H9 (cell line): ENCODE results near the gene GALNT9. TPM values are rescaled to one million over a fixed set of nuclear protein-coding genes. Genes with fewer than 3 reads are reported as not detected.

ENCODE experiments used
- DNase-seq: peaks from one replicate; pipeline ENCODE4 v3.0.0-alpha.2; 2017
- H2AFZ ChIP-seq: one replicate; pipeline ENCODE4 v1.6.1; 2013; ENCODE audit warnings: mild to moderate bottlenecking, low read length, control low read depth, moderate library complexity
- H2AK5ac ChIP-seq: 2 replicates; pipeline ENCODE4 v1.6.1; 2013; ENCODE audit warnings: low read length, control low read depth, mixed read lengths; ENCODE audit not compliant: insufficient read length
- H2BK120ac ChIP-seq: one replicate; pipeline ENCODE4 v1.6.1; 2013; ENCODE audit warnings: low read depth, mild to moderate bottlenecking, low read length, control low read depth, inconsistent platforms; ENCODE audit not compliant: poor library complexity, severe bottlenecking
- H2BK12ac ChIP-seq: 2 replicates; pipeline ENCODE4 v1.6.1; 2013; ENCODE audit warnings: low read length, control low read depth, mixed read lengths, low read depth; ENCODE audit not compliant: insufficient read length
- H2BK15ac ChIP-seq: 2 replicates; pipeline ENCODE4 v1.6.1; 2013; ENCODE audit warnings: low read depth, low read length, control low read depth
- H2BK20ac ChIP-seq: one replicate; pipeline ENCODE4 v1.6.1; 2013; ENCODE audit warnings: low read depth, mild to moderate bottlenecking, low read length, control low read depth, inconsistent platforms; ENCODE audit not compliant: poor library complexity, severe bottlenecking
- H2BK5ac ChIP-seq: 2 replicates; pipeline ENCODE4 v1.6.1; 2013; ENCODE audit warnings: low read length, control low read depth, mixed read lengths; ENCODE audit not compliant: insufficient read length
- H3K14ac ChIP-seq: 2 replicates; pipeline ENCODE4 v1.6.1; 2013; ENCODE audit warnings: low read length, control low read depth; ENCODE audit not compliant: insufficient read depth
- H3K18ac ChIP-seq: 2 replicates; pipeline ENCODE4 v1.6.1; 2013; ENCODE audit warnings: low read depth, mild to moderate bottlenecking, mixed read lengths, low read length, control low read depth; ENCODE audit not compliant: insufficient read length
- H3K23ac ChIP-seq: 2 replicates; pipeline ENCODE4 v1.6.1; 2013; ENCODE audit warnings: low read length, control low read depth, mixed read lengths, low read depth; ENCODE audit not compliant: insufficient read length
- H3K23me2 ChIP-seq: 2 replicates; pipeline ENCODE4 v1.6.1; 2013; ENCODE audit warnings: low read depth, mild to moderate bottlenecking, mixed read lengths, low read length, control low read depth; ENCODE audit not compliant: insufficient read length, poor library complexity, severe bottlenecking
- H3K27ac ChIP-seq: 2 replicates; pipeline ENCODE4 v1.5.1; 2013; ENCODE audit warnings: low read length, control low read depth, mixed read lengths, low read depth; ENCODE audit not compliant: insufficient read length
- H3K27me3 ChIP-seq: 2 replicates; pipeline ENCODE4 v1.6.1; 2013; ENCODE audit warnings: low read length, control low read depth, inconsistent platforms; ENCODE audit not compliant: insufficient read depth
- H3K4ac ChIP-seq: 2 replicates; pipeline ENCODE4 v1.6.1; 2013; ENCODE audit warnings: low read depth, mild to moderate bottlenecking, control low read depth, inconsistent platforms, low read length, moderate library complexity
- H3K4me1 ChIP-seq: 2 replicates; pipeline ENCODE4 v1.6.1; 2013; ENCODE audit warnings: low read length, control low read depth, inconsistent platforms; ENCODE audit not compliant: insufficient read depth
- H3K4me2 ChIP-seq: 2 replicates; pipeline ENCODE4 v1.6.1; 2013; ENCODE audit warnings: low read length, control low read depth, mixed read lengths; ENCODE audit not compliant: insufficient read length, insufficient read depth
- H3K56ac ChIP-seq: 2 replicates; pipeline ENCODE4 v1.6.1; 2013; ENCODE audit warnings: low read depth, mild to moderate bottlenecking, mixed read lengths, low read length, control low read depth; ENCODE audit not compliant: insufficient read length
- H3K79me1 ChIP-seq: 2 replicates; pipeline ENCODE4 v1.6.1; 2013; ENCODE audit warnings: low read depth, mild to moderate bottlenecking, moderate library complexity, low read length, control low read depth, inconsistent platforms; ENCODE audit not compliant: insufficient read depth, poor library complexity, severe bottlenecking
- H3K79me2 ChIP-seq: 2 replicates; pipeline ENCODE4 v1.6.1; 2013; ENCODE audit warnings: low read length, control low read depth, inconsistent platforms; ENCODE audit not compliant: insufficient read depth
- H3K9ac ChIP-seq: 2 replicates; pipeline ENCODE4 v1.6.1; 2013; ENCODE audit warnings: low read length, control low read depth, mixed read lengths; ENCODE audit not compliant: insufficient read length; ENCODE audit errors: extremely low read depth
- H3K9me3 ChIP-seq: one replicate; pipeline ENCODE4 v1.6.1; 2013; ENCODE audit warnings: low read depth, low read length, inconsistent platforms; ENCODE audit not compliant: control insufficient read depth
- H3T11ph ChIP-seq: one replicate; pipeline ENCODE4 v1.6.1; 2013; ENCODE audit warnings: mild to moderate bottlenecking, low read length, control low read depth, inconsistent platforms
- H4K20me1 ChIP-seq: one replicate; pipeline ENCODE4 v1.6.1; 2013; ENCODE audit not compliant: control insufficient read depth, insufficient read length, insufficient read depth
- H4K5ac ChIP-seq: 2 replicates; pipeline ENCODE4 v1.6.1; 2013; ENCODE audit warnings: low read depth, mild to moderate bottlenecking, mixed read lengths, low read length, control low read depth; ENCODE audit not compliant: insufficient read length
- H4K8ac ChIP-seq: replicated peaks from 2 replicates; pipeline ENCODE4 v1.6.1; 2013; ENCODE audit warnings: low read length, control low read depth, mixed read lengths, low read depth; ENCODE audit not compliant: insufficient read length
- H4K91ac ChIP-seq: 2 replicates; pipeline ENCODE4 v1.6.1; 2013; ENCODE audit warnings: low read depth, mild to moderate bottlenecking, moderate library complexity, mixed read lengths, low read length, control low read depth; ENCODE audit not compliant: insufficient read length
- H3K27ac Mint-ChIP-seq, 3 experiments: 2 replicates in 2 of 3; 3 replicates in 1 of 3; pipeline ENCODE4 v1.8.0; 2020 to 2021; ENCODE audit warnings: mixed read lengths in 3 of 3, mild to moderate bottlenecking in 1 of 3, moderate library complexity in 1 of 3
- H3K27me3 Mint-ChIP-seq: 2 replicates; pipeline ENCODE4 v1.8.0; 2021; ENCODE audit warnings: low read depth, mild to moderate bottlenecking, moderate library complexity, mixed read lengths
- H3K36me3 Mint-ChIP-seq, 3 experiments: 2 replicates in 2 of 3; 3 replicates in 1 of 3; pipeline ENCODE4 v1.8.0; 2020 to 2021; ENCODE audit warnings: low read depth in 3 of 3, mixed read lengths in 3 of 3; ENCODE audit not compliant: insufficient read depth in 1 of 3
- H3K4me1 Mint-ChIP-seq, 2 experiments: 2 replicates each; pipeline ENCODE4 v1.8.0; 2020; ENCODE audit warnings: mixed read lengths in 2 of 2
- H3K4me3 Mint-ChIP-seq, 2 experiments: 2 replicates in 1 of 2; 3 replicates in 1 of 2; pipeline ENCODE4 v1.8.0; 2020 to 2021; ENCODE audit warnings: mild to moderate bottlenecking in 2 of 2, mixed read lengths in 2 of 2, moderate library complexity in 1 of 2
- H3K9me3 Mint-ChIP-seq, 2 experiments: 2 replicates in 1 of 2; 3 replicates in 1 of 2; pipeline ENCODE4 v1.8.0; 2020; ENCODE audit warnings: mild to moderate bottlenecking in 2 of 2, mixed read lengths in 2 of 2, moderate library complexity in 1 of 2
- WGBS: extraction: QIAGEN DNeasy Blood & Tissue Kit; methylation state at CpG from one replicate; pipeline ENCODE4 v1.1.7; 2013; ENCODE audit warnings: missing lambda C conversion rate, low lambda C conversion rate, mixed read lengths; ENCODE audit not compliant: insufficient read length; ENCODE audit errors: extremely low coverage; 5-methylcytosine and 5-hydroxymethylcytosine counted together
- total RNA-seq: library from RNA; stranded (reverse); gene quantifications from 2 replicates; pipeline ENCODE4 v1.2.1, GENCODE V29; 2021
- TF ChIP-seq, protein P1 (sequence below): fragments of 200-600 bp; sonication (generic); conservative IDR thresholded peaks from 3 replicates; pipeline ENCODE4 v1.8.0; 2021; ENCODE audit warnings: antibody characterized with exemption, mild to moderate bottlenecking

GALNT9 gene
- total RNA-seq, 1 experiment from 2014 or later = 0.35 TPM

DNA sequence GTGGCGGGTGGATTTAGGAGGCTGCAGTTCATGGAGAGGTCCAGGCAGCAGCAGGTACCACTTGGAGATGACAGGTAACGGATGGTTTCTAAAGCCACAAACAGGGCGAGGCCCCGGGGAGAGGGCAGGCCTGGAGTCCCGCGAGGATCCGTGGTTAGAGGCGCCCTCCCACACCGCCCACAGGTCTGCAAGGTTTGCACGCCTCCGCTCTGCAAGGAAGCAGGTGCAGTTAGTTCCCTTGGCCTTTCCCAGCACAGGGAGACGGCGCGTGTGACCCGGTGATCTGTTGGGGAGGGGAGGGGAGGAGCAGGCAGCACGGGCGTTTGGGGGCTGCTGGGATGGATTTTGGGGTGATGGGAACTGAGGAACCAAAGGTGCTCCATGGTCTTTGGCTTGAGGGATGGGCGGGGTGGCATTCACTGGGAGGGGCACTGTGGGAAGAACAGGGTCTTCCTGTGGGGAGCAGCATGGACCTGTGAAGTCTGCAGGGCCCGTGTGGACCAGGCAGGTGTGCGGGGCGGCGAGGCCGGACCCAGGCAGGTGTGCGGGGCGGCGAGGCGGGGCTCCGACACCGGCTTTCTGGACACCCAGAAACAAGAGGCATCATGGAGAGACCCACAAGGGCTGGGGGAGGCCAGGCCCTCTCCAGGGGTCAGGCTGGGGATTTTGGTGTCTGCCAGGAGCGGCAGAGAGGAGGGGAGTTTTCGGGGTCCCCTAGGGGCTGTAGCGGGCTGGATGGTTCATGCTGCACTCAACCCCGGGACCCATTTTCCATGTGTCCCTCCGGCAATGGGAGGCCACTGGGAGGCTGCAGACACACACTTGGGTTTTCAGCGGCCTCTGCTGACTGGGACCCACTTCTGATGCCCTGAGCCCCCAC is 156.0 kb downstream of the GALNT9 start:
- H2BK15ac ChIP-seq = no peak overlapping the region
- no peaks in the 10 kb centered on the region for H3K79me2 ChIP-seq
- Mint-ChIP-seq H3K4me1 (peaks cover 0 to 3% of the 10 kb centered on the region in 2 experiments; a peak in 1 of 4 replicates), H3K9me3 (no peaks in the 10 kb centered on the region), H3K27me3 (peaks cover 70% of the 10 kb centered on the region), H3K27ac (no peak overlapping the region), H3K4me3 (no peak overlapping the region; a peak in 1 of 5 replicates), H3K36me3 (no peaks in the 10 kb centered on the region)
- TF ChIP-seq, protein P1, sequence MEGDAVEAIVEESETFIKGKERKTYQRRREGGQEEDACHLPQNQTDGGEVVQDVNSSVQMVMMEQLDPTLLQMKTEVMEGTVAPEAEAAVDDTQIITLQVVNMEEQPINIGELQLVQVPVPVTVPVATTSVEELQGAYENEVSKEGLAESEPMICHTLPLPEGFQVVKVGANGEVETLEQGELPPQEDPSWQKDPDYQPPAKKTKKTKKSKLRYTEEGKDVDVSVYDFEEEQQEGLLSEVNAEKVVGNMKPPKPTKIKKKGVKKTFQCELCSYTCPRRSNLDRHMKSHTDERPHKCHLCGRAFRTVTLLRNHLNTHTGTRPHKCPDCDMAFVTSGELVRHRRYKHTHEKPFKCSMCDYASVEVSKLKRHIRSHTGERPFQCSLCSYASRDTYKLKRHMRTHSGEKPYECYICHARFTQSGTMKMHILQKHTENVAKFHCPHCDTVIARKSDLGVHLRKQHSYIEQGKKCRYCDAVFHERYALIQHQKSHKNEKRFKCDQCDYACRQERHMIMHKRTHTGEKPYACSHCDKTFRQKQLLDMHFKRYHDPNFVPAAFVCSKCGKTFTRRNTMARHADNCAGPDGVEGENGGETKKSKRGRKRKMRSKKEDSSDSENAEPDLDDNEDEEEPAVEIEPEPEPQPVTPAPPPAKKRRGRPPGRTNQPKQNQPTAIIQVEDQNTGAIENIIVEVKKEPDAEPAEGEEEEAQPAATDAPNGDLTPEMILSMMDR = no peak
- H3K18ac ChIP-seq = no peak overlapping the region
- H2AFZ ChIP-seq = no peak overlapping the region
- H3K56ac ChIP-seq = no peak overlapping the region
- no peak overlapping the region for H2BK5ac ChIP-seq
- H2BK120ac ChIP-seq = no peak overlapping the region
- no peak for DNase-seq
- no peak overlapping the region for H4K8ac ChIP-seq
- no peak overlapping the region for H3T11ph ChIP-seq
- H2BK20ac ChIP-seq = no peak overlapping the region
- no peaks in the 10 kb centered on the region for H3K9me3 ChIP-seq
- no peak overlapping the region for H4K5ac ChIP-seq
- no peaks in the 10 kb centered on the region for H3K4me1 ChIP-seq
- WGBS = no CpG with 5 or more reads among the region's 35 CpGs
- no peak overlapping the region for H2AK5ac ChIP-seq
- H3K27me3 ChIP-seq = no peaks in the 10 kb centered on the region; the same call in 1 of the 2 replicates
- H3K27ac ChIP-seq = no peak overlapping the region
- no peak overlapping the region for H3K23ac ChIP-seq
- H3K79me1 ChIP-seq = no peaks in the 10 kb centered on the region
- no peak overlapping the region for H3K4me2 ChIP-seq
- no peak overlapping the region for H3K4ac ChIP-seq
- H3K9ac ChIP-seq = no peak overlapping the region
- no peaks in the 10 kb centered on the region for H4K20me1 ChIP-seq
- H2BK12ac ChIP-seq = no peak overlapping the region
- no peak overlapping the region for H3K14ac ChIP-seq
- no peaks in the 10 kb centered on the region for H3K23me2 ChIP-seq
- H4K91ac ChIP-seq = no peak overlapping the region
